Stimulated activated CD4-positive, alpha-beta T cell treated with anti-CD3 and anti-CD28 coated beads, Interleukin-2, amount 100 ng/mL, for 48 hours (primary cell): ENCODE results near the gene PPP2R2C.

ENCODE experiments used
- DNase-seq, 2 donors: peaks; one replicate each; pipeline ENCODE4 v3.0.0-alpha.2; 2020

Gene PPP2R2C

DNA sequence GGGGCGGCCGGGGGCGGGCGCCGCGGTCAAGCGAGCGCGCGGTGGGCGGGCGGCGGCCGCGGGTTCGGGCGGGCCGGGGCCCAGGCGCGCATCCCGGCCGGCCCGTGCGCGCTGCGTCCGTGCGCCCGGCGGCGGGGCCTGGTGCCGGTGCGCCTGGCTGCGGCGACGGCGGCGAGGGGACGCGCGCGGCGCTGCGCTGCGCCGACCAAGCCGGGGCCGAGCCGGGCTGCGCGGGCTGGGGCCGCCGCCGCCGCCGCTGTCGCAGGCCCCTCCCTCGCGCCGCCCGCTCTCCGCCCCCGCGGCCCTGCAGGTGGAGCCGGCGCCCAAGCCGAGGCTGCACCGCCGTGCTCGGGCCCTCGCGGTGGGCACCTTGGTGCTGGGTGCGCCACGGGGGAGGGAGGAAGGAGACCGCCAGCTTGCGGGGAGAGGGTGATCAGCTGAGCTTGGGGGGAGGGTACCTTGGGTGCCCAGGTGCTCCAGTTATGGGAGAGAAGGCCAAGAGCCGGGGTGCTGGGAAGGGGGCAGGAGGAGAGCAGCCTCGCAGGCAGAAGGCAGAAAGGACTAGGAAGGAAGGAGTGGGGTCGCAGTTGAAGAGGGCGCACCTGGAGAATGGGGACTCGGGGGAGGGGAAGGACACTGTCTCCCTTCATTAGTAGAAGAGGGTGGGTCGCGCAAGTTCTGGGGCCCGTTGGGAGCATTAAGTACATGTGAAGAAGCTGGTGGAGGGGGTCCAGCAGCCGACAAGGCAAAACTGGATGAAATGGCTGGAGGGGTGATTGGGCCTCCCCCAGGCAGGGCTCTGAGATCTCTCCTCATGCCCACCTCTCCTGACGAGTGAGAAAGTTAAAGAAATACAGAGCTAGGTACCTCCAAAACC lies at the start of gene PPP2R2C:
TSS of gene PPP2R2C (minus strand) at position 228 of the 877 bp plus-strand sequence. CDS start 385 bp downstream, outside the sequence.
- DNase-seq: no peak

DNA sequence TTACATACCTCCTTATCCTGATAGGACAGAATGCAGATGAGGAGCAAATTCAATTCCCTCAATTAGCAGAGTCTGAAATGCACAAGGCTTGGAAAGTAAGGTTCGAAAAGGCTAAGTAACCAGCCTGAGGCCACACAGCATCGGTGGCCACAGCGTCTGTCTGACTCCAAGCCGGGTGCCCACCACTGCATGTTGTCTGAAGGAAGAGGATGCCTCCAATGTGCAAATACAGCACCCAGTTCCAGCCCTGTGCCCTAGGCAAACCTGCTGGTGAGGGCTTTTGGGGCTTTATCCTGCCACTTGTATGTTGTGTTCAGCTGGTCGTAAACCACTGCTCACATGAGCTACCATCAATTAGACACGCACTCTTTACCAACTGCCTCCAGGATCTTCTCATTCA lies 48.6 kb upstream of the PPP2R2C start:
- DNase-seq: no peak

DNA sequence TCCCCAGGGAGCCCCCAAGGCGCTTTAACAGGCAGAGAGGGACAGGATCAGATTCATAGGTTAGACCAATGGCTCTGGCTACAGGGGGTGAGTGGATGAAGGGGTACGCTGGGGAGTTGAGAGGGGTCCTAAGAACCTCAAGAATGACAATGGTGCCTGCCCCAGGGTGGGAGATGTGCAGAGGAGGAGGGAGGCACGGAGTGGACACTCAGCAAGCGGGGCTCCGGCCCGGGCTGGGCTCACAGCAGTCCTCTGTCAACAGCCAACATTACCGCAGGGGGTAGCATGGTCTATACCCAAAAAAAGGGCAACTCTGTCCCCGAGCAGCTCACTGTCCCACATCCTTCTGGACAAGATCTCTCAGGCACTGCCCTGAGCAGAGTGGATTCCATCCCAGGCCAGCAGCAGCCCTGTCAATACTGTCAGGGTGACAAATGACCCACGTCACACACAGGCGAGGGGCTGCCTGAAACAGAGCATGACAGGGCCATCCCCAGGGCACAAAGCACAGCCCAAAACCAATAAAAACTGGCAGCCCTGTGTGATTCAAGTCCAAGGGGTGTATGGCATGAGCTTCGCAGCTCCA lies 47.7 kb upstream of the PPP2R2C start:
- DNase-seq: no peak

DNA sequence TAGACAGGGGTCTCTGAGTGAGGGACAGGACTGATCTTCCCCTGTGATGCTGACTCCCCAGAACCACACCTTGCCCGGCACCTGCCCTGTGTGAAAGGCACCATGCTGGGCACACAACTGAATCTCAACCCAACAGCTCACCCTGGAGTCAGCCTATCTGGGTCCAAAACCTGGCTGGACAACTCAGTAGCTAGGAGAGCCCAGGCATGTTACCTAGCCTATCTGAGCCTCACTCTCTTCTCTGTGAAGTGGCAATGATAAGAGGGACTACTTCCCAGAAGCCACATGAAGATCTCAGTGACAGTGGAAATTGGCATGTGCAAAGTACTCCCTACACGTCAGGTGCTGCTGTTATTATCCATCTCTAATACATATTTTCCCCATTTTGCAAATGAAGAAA lies 44.8 kb upstream of the PPP2R2C start:
- DNase-seq: no peak

DNA sequence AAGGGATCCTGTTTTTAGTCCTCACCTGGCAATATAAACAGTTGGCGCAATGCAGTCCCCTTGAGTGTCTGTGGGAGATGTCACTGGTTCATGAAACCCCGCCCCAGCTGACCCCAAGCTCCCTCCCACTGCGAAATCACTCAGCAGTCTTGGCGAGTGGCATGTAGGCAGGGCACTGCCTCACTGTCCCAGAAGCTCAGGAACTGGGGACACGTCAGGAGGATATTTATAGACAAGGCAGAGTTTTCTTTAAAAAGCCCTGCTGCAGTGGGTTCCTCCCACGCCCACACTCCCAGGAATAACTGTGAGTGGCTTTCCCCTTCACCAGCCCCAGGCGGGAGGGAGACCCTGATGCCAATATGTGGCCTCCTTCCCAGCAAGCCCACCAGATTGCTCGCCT lies 44.3 kb upstream of the PPP2R2C start:
- DNase-seq: no peak

DNA sequence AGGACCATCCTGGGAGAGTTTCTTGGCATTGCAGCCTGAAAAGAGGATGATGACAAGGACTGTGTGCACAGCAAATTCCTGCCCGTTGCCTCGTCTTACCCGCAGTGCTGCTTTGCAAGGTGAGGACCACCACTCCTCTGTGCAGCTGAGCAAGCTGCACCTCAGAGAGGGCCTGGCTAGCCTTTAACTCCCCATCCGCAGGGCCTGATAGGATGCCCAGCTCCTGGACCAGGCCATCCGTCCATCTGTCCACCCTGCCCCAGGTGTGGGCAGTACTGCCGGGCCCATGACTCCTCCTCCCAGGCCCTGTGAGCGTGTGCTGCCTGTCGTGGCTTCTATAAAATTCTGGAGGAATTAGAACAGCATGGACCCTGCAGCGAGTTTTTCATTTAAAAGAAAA lies 43.9 kb upstream of the PPP2R2C start:
- DNase-seq: no peak

DNA sequence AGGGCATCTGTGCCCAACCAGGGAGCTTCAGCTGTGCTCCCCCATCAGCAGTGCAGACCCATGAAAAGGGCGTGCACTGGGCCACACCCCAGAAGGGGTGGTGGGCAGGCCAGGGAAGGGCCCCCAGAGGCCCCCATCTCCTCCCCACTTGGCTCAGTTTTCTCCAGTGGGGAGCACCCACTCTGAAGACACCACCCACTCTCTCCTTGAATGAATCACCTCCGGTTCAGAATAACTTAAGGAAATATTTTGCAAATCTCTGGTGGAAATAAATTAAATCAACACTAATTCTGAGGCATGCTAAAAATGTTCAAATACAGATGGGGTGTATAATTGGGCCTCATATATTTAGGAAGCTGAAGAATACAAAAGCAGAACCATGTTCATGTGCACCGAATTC lies 41.3 kb upstream of the PPP2R2C start:
- no peak for DNase-seq

DNA sequence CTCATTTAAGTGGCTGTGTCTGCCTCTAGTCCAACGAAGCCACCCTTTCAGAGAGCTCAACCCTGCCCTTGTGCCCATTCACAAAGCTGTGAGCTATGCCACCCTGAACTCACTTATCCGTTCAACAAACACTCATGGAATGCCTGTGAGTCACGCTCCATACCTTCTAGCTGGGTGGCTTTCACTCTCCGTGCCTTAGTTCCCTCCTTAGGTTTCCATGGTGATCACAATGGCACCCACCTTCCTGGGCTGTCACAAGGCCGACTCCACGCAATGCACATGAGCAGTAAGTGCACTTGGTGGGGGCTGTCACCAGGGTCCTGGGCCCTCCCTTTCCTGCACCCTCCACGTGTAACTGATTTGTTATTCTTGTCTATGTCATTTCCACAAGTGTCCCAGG lies 37.2 kb upstream of the PPP2R2C start:
- no peak for DNase-seq

DNA sequence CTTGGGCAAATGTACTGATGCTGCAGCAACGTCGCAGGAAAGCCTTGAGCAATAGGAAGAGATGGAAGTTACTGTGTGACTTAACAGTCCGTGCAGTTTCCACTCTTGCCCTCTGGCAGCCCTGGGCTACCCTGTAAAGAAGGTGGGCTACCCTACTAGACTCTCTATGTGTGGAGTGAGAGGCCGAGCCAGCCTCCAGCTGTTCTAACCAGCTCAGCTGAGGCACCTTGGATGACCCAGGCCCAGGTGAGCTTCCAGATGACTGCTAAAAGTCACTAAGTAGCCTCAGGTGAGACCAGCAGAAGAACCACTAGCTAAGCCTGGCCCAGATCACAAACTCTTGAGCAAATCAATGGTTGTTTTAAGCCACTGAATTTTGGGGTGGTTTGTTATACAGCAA lies 34.9 kb upstream of the PPP2R2C start:
- no peak for DNase-seq

DNA sequence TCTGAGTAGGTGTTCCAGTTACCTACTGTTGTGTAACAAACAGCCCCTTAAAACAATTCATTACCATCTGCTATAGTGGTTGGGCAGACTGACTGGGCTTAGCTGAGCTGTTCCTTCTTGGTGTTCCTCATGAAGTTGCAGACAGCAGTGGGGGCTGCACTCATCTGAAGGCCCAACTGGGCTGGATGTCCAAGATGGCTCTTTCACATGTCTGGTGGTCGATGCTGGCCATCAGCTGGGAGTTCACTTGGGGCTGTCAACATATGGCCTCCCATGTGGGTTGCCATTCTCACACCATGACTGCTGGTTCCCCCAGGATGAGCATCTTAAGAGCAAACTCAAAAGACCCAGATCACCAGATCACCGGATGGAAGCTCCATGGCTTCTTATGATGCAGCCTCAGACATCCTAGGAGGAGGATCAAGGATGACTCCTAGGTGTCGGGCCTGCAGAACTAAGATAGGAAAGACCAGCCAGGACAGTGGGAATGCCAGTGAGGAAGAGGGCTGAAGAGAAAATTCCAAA lies 34.3 kb upstream of the PPP2R2C start:
- DNase-seq: no peak

DNA sequence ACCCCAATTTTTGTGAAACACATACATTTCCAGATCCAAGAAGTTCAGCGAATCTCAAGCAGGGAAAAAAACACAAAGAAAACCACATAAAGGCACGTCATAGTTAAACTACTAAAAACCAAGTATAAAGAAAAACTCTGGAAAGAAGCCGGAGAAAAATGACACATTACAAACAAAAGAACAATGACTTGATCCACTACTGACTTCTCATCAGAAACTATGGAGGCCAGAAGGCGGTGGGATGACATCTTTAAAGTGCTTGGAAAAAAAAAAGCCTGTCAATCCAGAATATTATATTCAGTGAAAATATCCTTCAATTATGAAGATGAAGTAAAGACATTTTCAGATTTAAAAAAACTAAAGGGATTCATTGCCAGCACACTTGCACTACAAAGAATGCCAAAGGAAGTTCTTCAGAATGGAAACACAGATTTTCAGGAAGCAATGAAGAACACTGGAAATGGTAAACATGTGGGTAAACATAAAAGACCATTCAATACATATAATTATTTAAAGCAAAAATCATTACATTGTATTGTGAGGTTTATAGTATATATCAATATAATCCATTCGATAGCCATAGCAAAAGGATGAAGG lies 32.6 kb upstream of the PPP2R2C start:
- no peak for DNase-seq

DNA sequence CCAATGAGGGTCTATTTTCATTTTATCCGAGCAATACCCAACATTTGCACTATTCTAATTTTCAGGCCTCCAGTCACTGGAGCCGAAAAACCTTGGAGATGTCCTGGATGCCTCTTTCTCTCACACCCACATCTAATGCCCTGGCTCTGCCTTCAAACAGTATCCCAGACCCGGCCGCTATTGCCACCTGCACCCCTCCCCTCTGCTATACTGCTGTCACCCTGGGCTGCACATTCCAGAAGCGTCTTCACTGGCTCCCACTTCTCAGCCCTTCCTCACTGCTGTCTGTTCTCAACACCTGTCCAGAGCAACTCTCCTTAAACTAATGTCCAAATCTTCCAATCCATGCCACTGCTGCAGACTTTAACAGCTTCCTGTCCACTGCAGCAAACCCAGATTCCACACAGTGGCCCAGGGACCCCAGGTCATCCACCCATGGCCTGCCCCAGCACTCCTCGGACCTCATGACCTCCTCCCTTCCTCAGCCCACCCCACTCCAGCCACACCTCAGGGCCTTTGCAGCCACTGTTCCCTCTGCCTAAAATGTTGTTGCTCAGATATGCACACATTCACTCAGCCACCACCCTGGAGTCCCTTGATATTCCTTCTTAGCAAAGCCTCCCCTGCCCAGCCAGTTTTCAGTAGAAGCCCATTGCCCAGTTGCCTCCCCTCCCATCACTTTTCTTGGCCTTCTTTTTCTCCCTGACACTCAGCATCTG lies 30.5 kb upstream of the PPP2R2C start:
- no peak for DNase-seq

DNA sequence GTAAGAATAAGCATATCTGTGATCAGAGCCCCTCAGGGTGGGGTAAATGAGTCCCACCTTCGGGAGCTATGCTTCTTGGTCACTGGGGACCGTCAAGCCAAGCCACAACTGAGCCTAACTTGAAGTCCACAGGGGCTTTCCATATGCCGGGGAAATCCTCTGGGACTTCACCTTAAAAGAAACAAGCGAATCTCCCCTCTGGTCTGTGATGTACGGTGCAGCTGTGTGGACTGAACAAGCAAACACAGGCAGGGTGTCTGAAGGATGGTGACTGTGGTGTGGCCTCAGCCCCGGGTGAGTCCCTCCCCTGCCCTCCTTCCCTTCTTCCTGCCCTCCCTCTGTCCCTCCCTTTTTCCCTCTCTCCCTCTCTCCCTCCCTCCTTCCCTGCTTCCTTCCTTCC lies 29.7 kb upstream of the PPP2R2C start:
- no peak for DNase-seq

DNA sequence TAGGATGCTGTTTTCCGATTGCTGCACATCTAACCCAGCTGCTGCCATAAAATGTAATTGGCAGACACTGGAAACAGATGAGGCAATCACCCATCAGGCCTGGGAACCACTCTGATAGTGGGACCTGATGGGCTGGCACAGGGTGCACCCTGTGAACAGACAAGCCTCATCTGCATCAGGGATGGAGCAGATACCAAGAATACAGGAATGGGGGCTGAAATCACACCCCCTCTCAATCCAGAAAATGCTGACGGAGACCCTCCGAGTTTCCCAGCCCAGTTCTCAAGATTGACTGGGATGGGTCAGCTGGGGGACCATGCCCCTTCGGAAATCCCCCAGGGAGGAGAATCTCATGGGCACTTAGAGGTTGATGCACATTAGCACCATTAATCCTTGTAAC lies 28.8 kb upstream of the PPP2R2C start:
- no peak for DNase-seq

DNA sequence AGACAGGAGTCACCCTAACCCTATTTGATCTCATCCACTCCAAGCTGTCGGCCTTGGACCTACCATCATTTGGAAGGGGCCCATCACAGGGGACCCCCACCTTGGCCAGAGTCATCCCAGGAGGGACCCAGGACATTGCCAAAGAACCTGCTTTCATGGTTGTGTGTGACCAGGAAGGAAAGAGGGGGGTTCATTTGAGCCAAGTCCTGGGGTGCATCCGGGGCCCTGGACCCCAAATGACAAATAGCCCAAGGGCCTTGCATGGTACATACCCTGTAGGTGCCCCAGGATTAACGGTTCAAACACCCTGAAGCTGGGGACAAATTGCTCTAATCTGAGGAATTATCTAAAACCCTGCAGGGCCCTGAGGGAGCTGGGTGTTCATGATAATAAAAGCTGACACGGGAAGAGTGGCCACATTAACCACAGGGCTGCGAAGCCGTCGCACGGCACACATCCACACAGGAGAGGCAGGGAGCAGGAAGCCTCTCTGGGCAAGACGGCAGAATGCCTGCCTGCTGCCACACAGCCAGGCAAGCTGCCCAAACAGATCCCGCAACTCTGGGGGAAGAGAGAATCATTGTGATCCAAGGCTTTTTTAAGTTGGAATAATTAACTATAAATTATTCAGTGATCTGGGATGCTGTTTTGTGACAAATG lies 28.2 kb upstream of the PPP2R2C start:
- no peak for DNase-seq

DNA sequence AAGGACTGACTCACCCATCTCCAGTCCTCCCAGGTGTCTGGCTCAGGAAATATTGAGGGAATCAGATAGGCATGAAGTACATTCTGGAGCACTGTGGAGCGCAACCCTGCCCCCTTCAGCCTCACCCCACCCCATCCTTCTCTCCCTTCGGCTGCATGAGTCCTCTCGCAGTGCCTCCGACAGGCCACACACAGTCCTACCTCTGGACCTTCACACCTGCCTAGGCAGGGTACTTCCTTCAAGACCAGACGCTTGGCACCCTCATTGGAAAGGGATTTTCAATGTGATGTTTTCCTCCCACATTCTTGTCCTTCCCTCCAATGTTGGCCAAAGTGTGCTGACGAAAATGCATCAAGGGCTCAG lies 26.8 kb upstream of the PPP2R2C start:
- DNase-seq: no peak

DNA sequence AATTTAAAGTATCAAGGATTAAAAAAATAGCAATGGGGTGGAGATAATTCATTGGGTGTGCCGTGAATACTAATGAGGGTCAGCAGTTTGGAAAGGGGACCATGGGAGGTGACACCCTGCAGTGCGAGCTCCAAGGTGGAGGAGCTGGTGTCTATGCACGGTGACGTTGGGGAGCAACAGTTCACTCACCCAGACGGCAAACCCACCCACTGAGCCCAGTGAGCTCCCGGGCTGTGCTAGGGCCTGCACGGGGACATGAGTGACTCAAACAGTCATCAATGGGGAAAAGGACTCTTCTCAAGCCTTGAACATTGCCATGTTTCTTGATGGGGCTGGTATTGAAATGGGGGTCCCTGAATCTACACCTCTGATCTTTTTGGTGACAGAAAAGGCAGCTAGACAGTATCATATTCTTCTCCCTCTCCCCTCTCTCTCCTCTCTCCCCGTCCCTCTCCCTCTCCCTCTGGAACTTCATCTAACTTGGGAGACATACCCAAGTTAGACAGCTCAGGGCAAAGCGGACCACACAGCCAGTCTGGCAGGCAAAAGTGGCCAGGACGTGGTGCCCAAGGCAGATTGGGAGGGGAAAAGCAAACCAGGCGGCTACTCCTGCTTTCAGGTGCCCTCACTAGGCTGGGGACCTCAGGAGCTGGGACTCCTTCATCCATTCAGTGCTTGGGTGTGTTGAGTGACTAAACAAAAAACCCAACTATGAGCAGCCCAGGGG lies 26.3 kb upstream of the PPP2R2C start:
- no peak for DNase-seq

DNA sequence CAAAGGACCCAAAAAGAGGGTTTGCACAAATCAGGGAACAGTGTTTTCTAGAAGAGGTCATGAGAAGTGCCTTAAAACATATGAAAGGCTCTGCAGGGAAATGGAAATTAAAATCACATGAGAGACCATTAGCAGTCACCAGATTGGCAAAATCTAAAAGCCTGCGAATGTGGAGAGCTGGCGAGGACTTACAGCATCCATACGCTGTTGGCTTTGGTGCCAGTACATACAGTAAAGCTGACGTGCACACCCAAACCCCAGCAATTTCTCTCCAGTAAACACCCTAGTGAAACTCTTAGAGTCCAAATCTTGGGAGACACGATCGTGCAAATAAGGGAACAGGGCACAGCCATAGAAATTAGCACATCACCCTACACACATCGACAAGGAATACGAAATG lies 25.4 kb upstream of the PPP2R2C start:
- no peak for DNase-seq

DNA sequence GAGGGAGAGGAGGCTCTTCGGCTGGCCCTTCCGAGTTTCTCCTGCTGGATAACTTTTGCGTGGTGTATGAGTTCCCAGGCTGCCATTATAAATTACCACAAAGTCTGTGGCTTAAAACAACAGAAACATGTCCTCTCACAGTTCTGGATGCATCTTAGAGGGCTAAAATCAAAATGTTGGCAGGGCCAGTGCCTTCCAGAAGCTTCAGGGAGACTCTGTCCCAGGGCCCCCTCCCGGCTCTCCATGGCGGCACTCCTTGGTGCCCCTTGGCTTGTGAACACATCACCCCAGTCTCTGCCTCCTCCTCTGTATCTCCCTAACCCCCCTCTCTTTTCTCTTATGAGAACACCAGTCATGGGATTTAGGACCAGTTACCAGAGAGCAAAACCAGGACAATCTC lies 23.3 kb upstream of the PPP2R2C start:
- DNase-seq: no peak

DNA sequence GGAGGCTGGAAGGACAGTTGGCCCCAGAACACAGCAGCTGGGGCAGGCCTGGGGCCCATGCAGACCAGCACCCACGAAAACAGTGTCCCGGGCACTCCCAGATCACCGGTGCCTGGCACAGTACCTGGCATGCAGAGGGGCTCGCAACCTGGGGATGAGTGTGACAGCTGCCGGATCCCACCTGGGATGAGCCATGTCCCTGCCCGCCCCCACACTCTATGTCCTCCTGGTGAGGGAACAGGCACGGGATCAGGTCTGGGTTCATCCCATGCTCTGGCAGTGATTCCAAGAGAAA lies 22.8 kb upstream of the PPP2R2C start:
- DNase-seq: no peak

DNA sequence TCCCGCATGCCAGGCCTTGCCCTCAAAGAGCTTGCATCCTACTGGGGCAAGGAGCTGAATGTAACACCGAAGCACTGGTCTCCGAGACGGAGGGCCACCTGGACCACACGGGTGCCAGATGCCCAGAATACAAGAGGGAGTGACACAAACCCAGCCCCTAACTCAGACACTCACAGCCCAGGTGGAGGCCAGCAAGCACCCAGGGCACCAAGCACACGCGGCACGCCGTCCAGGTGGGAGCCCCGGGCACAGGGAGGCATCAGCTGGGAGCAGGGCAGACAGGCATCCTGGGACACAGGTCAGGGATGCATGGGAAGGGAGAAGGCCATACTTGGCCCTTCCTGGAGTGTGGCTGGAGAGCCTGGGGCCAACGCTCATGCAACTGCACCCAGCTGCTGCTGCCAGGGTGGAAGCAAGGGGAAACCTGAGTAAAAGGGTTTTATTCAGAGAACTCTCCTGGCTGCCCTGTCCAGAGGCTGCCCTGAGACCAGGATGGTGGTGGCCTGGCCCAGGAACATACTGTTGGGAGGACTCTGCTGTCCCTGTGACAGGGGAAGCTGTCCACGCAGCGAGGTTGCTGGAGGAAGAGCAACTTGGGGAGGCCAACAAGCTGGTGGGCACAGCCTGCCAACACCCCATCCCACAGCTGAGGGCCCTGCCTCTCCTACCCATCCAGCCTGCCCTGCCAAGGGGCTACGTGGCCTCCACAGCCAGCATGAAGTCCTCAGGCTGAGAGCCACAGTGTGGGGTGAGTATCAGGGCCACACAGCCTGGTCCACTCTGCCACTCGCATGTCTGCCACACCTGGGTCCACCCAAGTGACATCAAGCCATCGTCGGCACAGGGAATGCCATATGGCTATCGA lies 22.2 kb upstream of the PPP2R2C start:
- no peak for DNase-seq
